Thyroid gland (tissue), 4 donors: ENCODE measurements around the gene EVI2A.

Experiments
- CTCF ChIP-seq, 6 experiments: fragments of 200-600 bp in 3 of 6; fragments of 450-650 bp in 3 of 6; sonication (generic) in 3 of 6; IDR thresholded peaks; one replicate each; pipeline ENCODE4 v1.5.1; 2016 to 2019; ENCODE audit warnings: antibody characterized with exemption in 6 of 6, mild to moderate bottlenecking in 2 of 6, inconsistent platforms in 1 of 6, moderate library complexity in 1 of 6
- POLR2A ChIP-seq, 2 donors: fragments of 450-650 bp; IDR thresholded peaks; one replicate each; pipeline ENCODE4 v1.6.1; 2017; ENCODE audit warnings: antibody characterized with exemption in 2 of 2, mild to moderate bottlenecking in 2 of 2, moderate library complexity in 1 of 2

DNA sequence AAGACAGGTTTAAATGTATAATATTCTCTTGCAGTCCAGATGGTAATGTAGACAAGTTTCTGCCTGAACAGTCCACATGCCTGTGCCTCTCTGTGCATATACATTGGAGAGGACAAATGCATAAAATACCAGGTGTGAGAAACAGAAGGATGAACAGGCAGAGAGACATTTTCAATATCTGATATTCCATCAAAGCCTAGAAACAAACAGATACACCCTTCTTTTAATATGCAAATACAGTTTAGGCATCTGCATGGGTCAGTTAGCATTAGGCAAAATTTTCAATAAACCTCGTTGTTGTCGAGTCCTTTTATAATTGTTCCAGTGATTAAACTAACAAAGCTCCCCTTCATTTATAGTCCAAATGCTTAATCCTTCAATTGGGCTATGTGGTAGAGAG, 25.3 kb downstream of the EVI2A start:
- TF ChIP-seq CTCF (IDR thresholded peaks at IDR 0.05) (no peak), POLR2A (IDR thresholded peaks at IDR 0.05) (no peak)
